Mesenchymal stem cell (in vitro differentiated cells and primary cell): ENCODE results near the gene COL18A1.

Source experiments
- DNase-seq: peaks from one replicate; pipeline ENCODE4 v3.0.0-alpha.2; 2013
- H2AFZ ChIP-seq: one replicate; pipeline ENCODE4 v1.6.1; 2013; ENCODE audit warnings: low read depth, mild to moderate bottlenecking, control low read depth, inconsistent platforms, low read length, moderate library complexity
- H2AK5ac ChIP-seq: 2 replicates; pipeline ENCODE4 v1.6.1; 2013; ENCODE audit warnings: low read length, moderate library complexity, mild to moderate bottlenecking, inconsistent platforms; ENCODE audit not compliant: severe bottlenecking
- H2BK120ac ChIP-seq: one replicate; pipeline ENCODE4 v1.6.1; 2013; ENCODE audit warnings: low read depth, mild to moderate bottlenecking, inconsistent platforms, low read length, moderate library complexity
- H2BK12ac ChIP-seq, 2 experiments: one replicate each; pipeline ENCODE4 v1.6.1; 2013; ENCODE audit warnings: inconsistent platforms in 2 of 2, low read length in 2 of 2, mild to moderate bottlenecking in 2 of 2, moderate library complexity in 2 of 2, control low read depth in 1 of 2
- H2BK15ac ChIP-seq: one replicate; pipeline ENCODE4 v1.6.1; 2013; ENCODE audit warnings: mild to moderate bottlenecking, low read depth, inconsistent platforms; ENCODE audit not compliant: poor library complexity, severe bottlenecking
- H2BK5ac ChIP-seq: 2 replicates; pipeline ENCODE4 v1.6.1; 2013; ENCODE audit warnings: low read depth, mild to moderate bottlenecking, low read length, control low read depth, inconsistent platforms; ENCODE audit not compliant: poor library complexity, severe bottlenecking
- H3K14ac ChIP-seq, 2 experiments: one replicate each; pipeline ENCODE4 v1.6.1; 2013; ENCODE audit warnings: inconsistent platforms in 2 of 2, low read length in 2 of 2, control low read depth in 1 of 2, mild to moderate bottlenecking in 1 of 2, moderate library complexity in 1 of 2
- H3K18ac ChIP-seq, 2 experiments: one replicate each; pipeline ENCODE4 v1.6.1; 2013; ENCODE audit warnings: inconsistent platforms in 2 of 2, low read length in 2 of 2, control low read depth in 1 of 2, low read depth in 1 of 2, mild to moderate bottlenecking in 1 of 2
- H3K23ac ChIP-seq, 2 experiments: one replicate each; pipeline ENCODE4 v1.6.1; 2013; ENCODE audit warnings: inconsistent platforms in 2 of 2, low read length in 2 of 2, mild to moderate bottlenecking in 2 of 2, moderate library complexity in 2 of 2, control low read depth in 1 of 2
- H3K27ac ChIP-seq: 2 replicates; pipeline ENCODE4 v1.5.1; 2013; ENCODE audit warnings: mild to moderate bottlenecking, moderate library complexity, low read length, control low read depth, inconsistent platforms; ENCODE audit not compliant: poor library complexity, severe bottlenecking
- H3K27me3 ChIP-seq, 2 experiments: 2 replicates each; pipeline versions ENCODE4 v1.6.1 to v1.7.0; 2013; ENCODE audit warnings: low read length in 2 of 2, mild to moderate bottlenecking in 2 of 2, moderate library complexity in 2 of 2, control low read depth in 1 of 2, inconsistent platforms in 1 of 2; ENCODE audit not compliant: control insufficient read depth in 1 of 2, insufficient read depth in 1 of 2
- H3K36me3 ChIP-seq, 2 experiments: 2 replicates each; pipeline versions ENCODE4 v1.6.1 to v1.7.0; 2013; ENCODE audit warnings: low read length in 2 of 2, control low read depth in 1 of 2, inconsistent platforms in 1 of 2, low read depth in 1 of 2, mild to moderate bottlenecking in 1 of 2; ENCODE audit not compliant: insufficient read depth in 2 of 2, control insufficient read depth in 1 of 2
- H3K4ac ChIP-seq, 2 experiments: one replicate each; pipeline ENCODE4 v1.6.1; 2013; ENCODE audit warnings: inconsistent platforms in 2 of 2, low read length in 2 of 2, mild to moderate bottlenecking in 2 of 2, moderate library complexity in 2 of 2, control low read depth in 1 of 2, low read depth in 1 of 2
- H3K4me1 ChIP-seq: 2 replicates; pipeline ENCODE4 v1.6.1; 2013; ENCODE audit warnings: low read depth, low read length, control low read depth; ENCODE audit not compliant: control insufficient read depth, insufficient read depth
- H3K4me2 ChIP-seq: 2 replicates; pipeline ENCODE4 v1.6.1; 2013; ENCODE audit warnings: low read length, mild to moderate bottlenecking, inconsistent platforms; ENCODE audit not compliant: poor library complexity, severe bottlenecking
- H3K4me3 ChIP-seq, 2 experiments: 2 replicates each; pipeline versions ENCODE4 v1.5.1 to v1.7.0; 2013; ENCODE audit warnings: low read length in 2 of 2, mild to moderate bottlenecking in 2 of 2, control low read depth in 1 of 2, low read depth in 1 of 2; ENCODE audit not compliant: insufficient read depth in 1 of 2
- H3K79me1 ChIP-seq: replicated peaks from 2 replicates; pipeline ENCODE4 v1.6.1; 2013; ENCODE audit warnings: mild to moderate bottlenecking, control low read depth, low read length, inconsistent platforms; ENCODE audit not compliant: poor library complexity, severe bottlenecking
- H3K9ac ChIP-seq: 2 replicates; pipeline ENCODE4 v1.7.0; 2013; ENCODE audit warnings: mild to moderate bottlenecking, low read length, moderate library complexity
- H3K9me3 ChIP-seq: 2 replicates; pipeline ENCODE4 v1.7.0; 2013; ENCODE audit warnings: mild to moderate bottlenecking, low read length; ENCODE audit not compliant: control insufficient read depth
- H4K8ac ChIP-seq: one replicate; pipeline ENCODE4 v1.6.1; 2013; ENCODE audit warnings: inconsistent platforms, mild to moderate bottlenecking, low read length, moderate library complexity
- H4K91ac ChIP-seq: one replicate; pipeline ENCODE4 v1.6.1; 2013; ENCODE audit warnings: mild to moderate bottlenecking, low read length, inconsistent platforms
- WGBS: methylation state at CpG from one replicate; pipeline ENCODE4 v1.1.7; 2013; ENCODE audit warnings: mixed read lengths; 5-methylcytosine and 5-hydroxymethylcytosine counted together

The COL18A1 gene

GRCh38 chr21:45376459-45377324, 28.3 kb upstream of the COL18A1 start:
- no peak overlapping the region for H3K23ac ChIP-seq
- H4K91ac ChIP-seq, result no peak overlapping the region
- no peak overlapping the region for H3K14ac ChIP-seq
- no peak overlapping the region for H4K8ac ChIP-seq
- no peak overlapping the region for H2BK5ac ChIP-seq
- H2AK5ac ChIP-seq, result no peak overlapping the region
- no peak overlapping the region for H2BK12ac ChIP-seq
- no peak overlapping the region for H3K4ac ChIP-seq
- DNase-seq, result peak; percentile 50
- H3K79me1 ChIP-seq, result no peaks in the 10 kb centered on the region
- no peak overlapping the region for H2BK120ac ChIP-seq
- peak overlapping the region in 1 of 2 experiments; percentile 30 for H3K18ac ChIP-seq
- peaks cover 35% of the 10 kb centered on the region for H3K4me1 ChIP-seq
- no peaks in the 10 kb centered on the region for H3K36me3 ChIP-seq
- H3K4me2 ChIP-seq, result no peak overlapping the region
- no peak overlapping the region for H2AFZ ChIP-seq
- WGBS, result 97% methylated on average over 7 of the region's 7 CpGs
- H3K27me3 ChIP-seq, result peaks cover 0 to 11% of the 10 kb centered on the region in 2 experiments
- peaks cover 4% of the 10 kb centered on the region for H3K9me3 ChIP-seq
- H2BK15ac ChIP-seq, result no peak overlapping the region
- H3K4me3 ChIP-seq, result no peak overlapping the region
- no peak overlapping the region for H3K27ac ChIP-seq
- no peak overlapping the region for H3K9ac ChIP-seq

- Histone ChIP-seq H3K4me2 (no peak overlapping the region), H3K4me1 (peaks cover 33% of the 10 kb centered on the region), H3K18ac (peak overlapping the region in 1 of 2 experiments; percentile 30), H3K23ac (no peak overlapping the region), H3K79me1 (no peaks in the 10 kb centered on the region), H2BK5ac (no peak overlapping the region), H3K14ac (no peak overlapping the region), H4K8ac (no peak overlapping the region), H2AK5ac (no peak overlapping the region), H3K9me3 (peaks cover 4% of the 10 kb centered on the region), H2BK15ac (no peak overlapping the region), H3K27ac (no peak overlapping the region), H3K9ac (no peak overlapping the region), H3K36me3 (no peaks in the 10 kb centered on the region), H4K91ac (no peak overlapping the region), H3K4ac (no peak overlapping the region), H3K4me3 (no peak overlapping the region), H2BK120ac (peak overlapping the region; percentile 71), H2AFZ (no peak overlapping the region), H2BK12ac (no peak overlapping the region), H3K27me3 (peaks cover 0 to 11% of the 10 kb centered on the region in 2 experiments)
- WGBS, result 93% methylated on average over 5 of the region's 5 CpGs
- no peak for DNase-seq
These were observed 27.6 kb upstream of the COL18A1 start for GRCh38 chr21:45377325-45377709.

- Histone ChIP-seq H3K36me3 (no peaks in the 10 kb centered on the region), H2BK5ac (no peak overlapping the region), H3K4ac (no peak overlapping the region), H2BK12ac (peak overlapping the region; percentile 41 to 42), H3K27ac (peak overlapping the region; percentile 41), H4K91ac (no peak overlapping the region), H3K23ac (no peak overlapping the region), H2BK120ac (peak overlapping the region; percentile 71), H3K4me2 (no peak overlapping the region), H4K8ac (no peak overlapping the region), H3K18ac (no peak overlapping the region), H2AFZ (no peak overlapping the region), H3K79me1 (no peaks in the 10 kb centered on the region), H3K4me1 (peaks cover 33% of the 10 kb centered on the region), H2AK5ac (peak overlapping the region; percentile 54), H3K4me3 (no peak overlapping the region), H3K27me3 (peaks cover 0 to 11% of the 10 kb centered on the region in 2 experiments), H3K9ac (no peak overlapping the region), H3K9me3 (no peaks in the 10 kb centered on the region), H3K14ac (no peak overlapping the region), H2BK15ac (peak overlapping the region; percentile 2)
- DNase-seq, result no peak
- WGBS, result 100% methylated on average over 2 of the region's 5 CpGs
These were observed 27.1 kb upstream of the COL18A1 start for GRCh38 chr21:45377866-45378257.

GRCh38 chr21:45378258-45378966, 26.6 kb upstream of the COL18A1 start:
- Histone ChIP-seq H2AK5ac (peak overlapping the region; percentile 93), H2BK120ac (no peak overlapping the region), H3K4me2 (peak overlapping the region; percentile 20), H3K27ac (peak overlapping the region; percentile 7), H4K91ac (peak overlapping the region; percentile 77), H2BK5ac (no peak overlapping the region), H3K23ac (no peak overlapping the region), H2BK12ac (peak overlapping the region; percentile 44 to 98), H3K79me1 (no peaks in the 10 kb centered on the region), H3K4me3 (no peak overlapping the region), H3K27me3 (peaks cover 0 to 11% of the 10 kb centered on the region in 2 experiments), H2AFZ (no peak overlapping the region), H3K4me1 (peaks cover 28% of the 10 kb centered on the region), H3K9me3 (no peaks in the 10 kb centered on the region), H3K9ac (no peak overlapping the region), H3K18ac (peak overlapping the region; percentile 23 to 87), H3K14ac (peak overlapping the region in 1 of 2 experiments; percentile 75), H3K36me3 (no peaks in the 10 kb centered on the region), H3K4ac (peak overlapping the region; percentile 20 to 91), H2BK15ac (peak overlapping the region; percentile 6), H4K8ac (peak overlapping the region; percentile 41)
- DNase-seq, result peak; percentile 68
- 37% methylated on average over 13 of the region's 13 CpGs for WGBS
